H1 (cell line): Measurements from ENCODE around the gene GUCY2C. TPM values are rescaled to one million over a fixed set of nuclear protein-coding genes. Genes with fewer than 3 reads are reported as not detected.

ENCODE experiments used
- CTCF ChIA-PET: fragments of 300-600 bp; sonication (Branson Sonifier 250); formaldehyde crosslinking; loops from one replicate; lab custom pipeline; 2021; ENCODE audit not compliant: partially characterized antibody; lab: Charles Lee
- POLR2A ChIA-PET: fragments of 300-600 bp; sonication (Branson Sonifier 250); formaldehyde crosslinking; loops from one replicate; lab custom pipeline; 2021; ENCODE audit warnings: inconsistent platforms; ENCODE audit not compliant: partially characterized antibody; lab: Charles Lee
- DNase-seq, 2 experiments: peaks; one replicate each; pipeline versions ENCODE4 v3.0.0 to v3.0.0-alpha.2; 2010 to 2022; ENCODE audit warnings: low spot score in 2 of 2, low read depth in 1 of 2, mixed read lengths in 1 of 2
- FAIRE-seq: peaks from 2 replicates; lab custom pipeline; 2011; peaks lifted over from hg19 to GRCh38; lab: Jason Lieb, UNC
- H2AFZ ChIP-seq: 2 replicates; pipeline ENCODE4 v1.8.1; 2012; ENCODE audit warnings: low read length, inconsistent platforms
- H2AK5ac ChIP-seq: 2 replicates; pipeline ENCODE4 v1.6.1; 2013; ENCODE audit warnings: low read depth, low read length
- H2BK120ac ChIP-seq: replicated peaks from 2 replicates; pipeline ENCODE3; 2013; ENCODE audit warnings: low read depth, low read length, inconsistent platforms
- H2BK12ac ChIP-seq: 2 replicates; pipeline ENCODE4 v1.6.1; 2013; ENCODE audit warnings: low read depth, low read length
- H2BK15ac ChIP-seq: 2 replicates; pipeline ENCODE4 v1.6.1; 2013; ENCODE audit warnings: low read length
- H2BK20ac ChIP-seq: 2 replicates; pipeline ENCODE4 v1.6.1; 2013; ENCODE audit warnings: low read length
- H2BK5ac ChIP-seq: 2 replicates; pipeline ENCODE4 v1.6.1; 2013; ENCODE audit warnings: low read depth, low read length
- H3K14ac ChIP-seq: 2 replicates; pipeline ENCODE4 v1.6.1; 2013; ENCODE audit warnings: inconsistent platforms; ENCODE audit not compliant: insufficient read length
- H3K18ac ChIP-seq: 2 replicates; pipeline ENCODE4 v1.6.1; 2013; ENCODE audit warnings: low read length; ENCODE audit errors: extremely low read depth
- H3K23ac ChIP-seq: 2 replicates; pipeline ENCODE4 v1.6.1; 2013; ENCODE audit warnings: inconsistent platforms; ENCODE audit not compliant: insufficient read length
- H3K23me2 ChIP-seq: 2 replicates; pipeline ENCODE4 v1.6.1; 2013; ENCODE audit warnings: low read depth, low read length
- H3K27ac ChIP-seq: 2 replicates; pipeline ENCODE4 v1.6.1; 2011; ENCODE audit warnings: low read depth, low read length, inconsistent platforms
- H3K27me3 ChIP-seq, 4 experiments: replicated peaks in 1 of 4; 1 replicate in 1 of 4; 2 replicates in 3 of 4; pipeline versions ENCODE4 v1.6.1 to v1.8.1; 2011 to 2013; ENCODE audit warnings: low read length in 3 of 4, mild to moderate bottlenecking in 3 of 4, inconsistent platforms in 2 of 4, mixed read lengths in 2 of 4, moderate library complexity in 1 of 4; ENCODE audit not compliant: control insufficient read depth in 3 of 4, insufficient read depth in 3 of 4; ENCODE audit errors: extremely low read depth in 1 of 4
- H3K36me3 ChIP-seq, 4 experiments: 2 replicates each; pipeline versions ENCODE4 v1.6.1 to v1.8.1; 2011 to 2013; ENCODE audit warnings: mild to moderate bottlenecking in 4 of 4, low read length in 3 of 4, moderate library complexity in 2 of 4, control low read depth in 1 of 4, inconsistent platforms in 1 of 4; ENCODE audit not compliant: insufficient read depth in 4 of 4, control insufficient read depth in 2 of 4
- H3K4ac ChIP-seq: replicated peaks from 2 replicates; pipeline ENCODE3; 2013; ENCODE audit warnings: low read length, low read depth, mixed read lengths, inconsistent platforms; ENCODE audit not compliant: insufficient read length
- H3K4me1 ChIP-seq, 4 experiments: replicated peaks in 1 of 4; 1 replicate in 1 of 4; 2 replicates in 3 of 4; pipeline versions ENCODE4 v1.6.1 to v1.8.1; 2011 to 2013; ENCODE audit warnings: low read length in 3 of 4, inconsistent platforms in 2 of 4, mixed read lengths in 1 of 4; ENCODE audit not compliant: insufficient read depth in 4 of 4, control insufficient read depth in 3 of 4
- H3K4me2 ChIP-seq, 2 experiments: 2 replicates each; pipeline versions ENCODE4 v1.6.1 to v1.8.1; 2011 to 2013; ENCODE audit warnings: low read depth in 2 of 2, low read length in 2 of 2, control low read depth in 1 of 2, inconsistent platforms in 1 of 2, mild to moderate bottlenecking in 1 of 2; ENCODE audit not compliant: insufficient read depth in 1 of 2
- H3K4me3 ChIP-seq, 4 experiments: fragments of 200-600, 300-600 bp in 1 of 4; sonication (generic), shearing (Covaris generic), sonication (Bioruptor Twin) in 1 of 4; 2 replicates each; pipeline versions ENCODE4 v1.5.1 to v1.8.1; 2011 to 2016; ENCODE audit warnings: low read length in 4 of 4, low read depth in 3 of 4, control low read depth in 2 of 4, inconsistent platforms in 2 of 4, mild to moderate bottlenecking in 2 of 4, mixed read lengths in 1 of 4, moderate library complexity in 1 of 4; ENCODE audit not compliant: insufficient read depth in 2 of 4; ENCODE audit errors: extremely low read depth in 1 of 4
- H3K56ac ChIP-seq: replicated peaks from 2 replicates; pipeline ENCODE3; 2013; ENCODE audit warnings: low read depth, mild to moderate bottlenecking, mixed read lengths, low read length, inconsistent platforms; ENCODE audit not compliant: insufficient read length
- H3K79me1 ChIP-seq: 2 replicates; pipeline ENCODE4 v1.6.1; 2013; ENCODE audit warnings: low read depth, low read length, control low read depth
- H3K79me2 ChIP-seq, 2 experiments: 2 replicates each; pipeline versions ENCODE4 v1.6.1 to v1.8.1; 2012 to 2013; ENCODE audit warnings: low read length in 2 of 2, mild to moderate bottlenecking in 2 of 2, inconsistent platforms in 1 of 2; ENCODE audit not compliant: insufficient read depth in 2 of 2, control insufficient read depth in 1 of 2
- H3K9ac ChIP-seq, 4 experiments: replicated peaks in 1 of 4; 1 replicate in 1 of 4; 2 replicates in 3 of 4; pipeline versions ENCODE4 v1.6.1 to v1.8.1; 2011 to 2013; ENCODE audit warnings: low read depth in 3 of 4, low read length in 3 of 4, control low read depth in 2 of 4, mild to moderate bottlenecking in 2 of 4, moderate library complexity in 2 of 4, inconsistent platforms in 1 of 4; ENCODE audit errors: extremely low read depth in 1 of 4
- H3K9me3 ChIP-seq, 2 experiments: 2 replicates each; pipeline versions ENCODE4 v1.6.1 to v1.8.1; 2012 to 2013; ENCODE audit warnings: mild to moderate bottlenecking in 2 of 2, moderate library complexity in 2 of 2, control low read depth in 1 of 2, inconsistent platforms in 1 of 2, low read depth in 1 of 2, low read length in 1 of 2, mixed read lengths in 1 of 2; ENCODE audit not compliant: insufficient read depth in 2 of 2
- H4K20me1 ChIP-seq, 2 experiments: replicated peaks in 1 of 2; 2 replicates each; pipeline versions ENCODE3 to v1.8.1; 2011 to 2013; ENCODE audit warnings: inconsistent platforms in 2 of 2, low read length in 2 of 2, mild to moderate bottlenecking in 1 of 2; ENCODE audit not compliant: insufficient read depth in 2 of 2, control insufficient read depth in 1 of 2
- H4K5ac ChIP-seq: 2 replicates; pipeline ENCODE4 v1.6.1; 2013; ENCODE audit warnings: low read length, low read depth, mixed read lengths, inconsistent platforms; ENCODE audit not compliant: insufficient read length
- H4K8ac ChIP-seq: 2 replicates; pipeline ENCODE4 v1.8.0; 2013; ENCODE audit warnings: mild to moderate bottlenecking, moderate library complexity, low read length, inconsistent platforms; ENCODE audit not compliant: insufficient read depth; ENCODE audit errors: extremely low read depth
- H4K91ac ChIP-seq: replicated peaks from 2 replicates; pipeline ENCODE3; 2013; ENCODE audit warnings: low read length, mixed read lengths, inconsistent platforms; ENCODE audit not compliant: insufficient read length
- GABPA ChIP-seq: IDR thresholded peaks from 2 replicates; pipeline ENCODE4 v1.6.1; 2011; ENCODE audit warnings: mild to moderate bottlenecking, low read length, moderate library complexity, borderline replicate concordance; ENCODE audit not compliant: insufficient read depth
- GTF2F1 ChIP-seq: IDR thresholded peaks from 2 replicates; pipeline ENCODE4 v1.6.1; 2012; ENCODE audit warnings: low read depth, low read length, improper control_type of control experiment, borderline replicate concordance
- NANOG ChIP-seq: IDR thresholded peaks from 2 replicates; pipeline ENCODE4 v1.6.1; 2011; ENCODE audit warnings: low read length, low read depth, mild to moderate bottlenecking, inconsistent platforms; ENCODE audit not compliant: insufficient read depth, poor library complexity, severe bottlenecking
- POU5F1 ChIP-seq: IDR thresholded peaks from 2 replicates; pipeline ENCODE4 v1.6.1; 2011; ENCODE audit warnings: low read depth, mild to moderate bottlenecking, low read length, moderate library complexity
- RNF2 ChIP-seq: fragments of 200-900, 300-1000 bp; sonication (generic); IDR thresholded peaks from 2 replicates; pipeline ENCODE4 v1.7.1; 2016; ENCODE audit warnings: borderline replicate concordance, low read depth, mild to moderate bottlenecking, antibody characterized with exemption, low read length; ENCODE audit not compliant: poor library complexity, severe bottlenecking; ENCODE audit errors: missing control alignments
- SAP30 ChIP-seq: fragments of 300-600 bp; sonication (generic); IDR thresholded peaks from 2 replicates; pipeline ENCODE4 v1.7.1; 2012; ENCODE audit warnings: low read length, moderate library complexity, mild to moderate bottlenecking, inconsistent platforms; ENCODE audit not compliant: insufficient read depth, insufficient replicate concordance
- SIN3A ChIP-seq, 2 experiments: IDR thresholded peaks in 1 of 2; conservative IDR thresholded peaks in 1 of 2; 2 replicates each; pipeline ENCODE4 v1.6.1; 2011 to 2012; ENCODE audit warnings: low read length in 2 of 2, improper control_type of control experiment in 1 of 2, low read depth in 1 of 2, mild to moderate bottlenecking in 1 of 2
- SRF ChIP-seq: IDR thresholded peaks from 2 replicates; pipeline ENCODE4 v1.6.1; 2011; ENCODE audit warnings: mild to moderate bottlenecking, low read depth, low read length, moderate library complexity
- TBP ChIP-seq: IDR thresholded peaks from 2 replicates; pipeline ENCODE4 v1.6.1; 2011; ENCODE audit warnings: low read depth, low read length, improper control_type of control experiment
- YY1 ChIP-seq: IDR thresholded peaks from 2 replicates; pipeline ENCODE4 v1.6.1; 2011; ENCODE audit warnings: low read depth, mild to moderate bottlenecking, low read length
- WGBS, 2 experiments: shearing (Covaris generic) in 1 of 2; methylation state at CpG; one replicate each; pipeline versions ENCODE4 v1.1.6 to v1.1.7; 2013 to 2015; ENCODE audit warnings: low lambda C conversion rate in 2 of 2, mixed read lengths in 2 of 2, inconsistent platforms in 1 of 2, low coverage in 1 of 2, missing lambda C conversion rate in 1 of 2; ENCODE audit not compliant: insufficient replicate concordance in 2 of 2, insufficient coverage in 1 of 2, insufficient read length in 1 of 2; ENCODE audit errors: extremely low coverage in 1 of 2, missing lambda C conversion rate in 1 of 2; 5-methylcytosine and 5-hydroxymethylcytosine counted together
- polyA plus RNA-seq, 7 experiments: library from polyadenylated mRNA; depleted of rRNA in 3 of 7; stranded (reverse) in 5 of 7; unstranded in 2 of 7; fragments of >200 nt in 5 of 7; fragments of 200-250 nt in 2 of 7; gene quantifications; 1 replicate in 5 of 7; 2 replicates in 1 of 7; 4 replicates in 1 of 7; pipeline versions ENCODE4 v1.2.1 to v1.2.3, GENCODE V29; 2011 to 2013; ENCODE audit warnings: missing spikeins in 2 of 7, mixed read lengths in 2 of 7
- total RNA-seq: library from RNA; stranded (reverse); fragmentation: NEBNext Ultra II Directional; extraction: Animal tissue kit (Norgen Biotek cat#: 25700); gene quantifications from 2 replicates; pipeline ENCODE4 v1.2.1, GENCODE V29; 2021

The GUCY2C gene
- total and polyA plus RNA-seq, 2 of the 8 experiments (the other 6 are each of a cell fraction or from before 2014, with no cell fraction given): 1.9 to 3.2 TPM

DNA sequence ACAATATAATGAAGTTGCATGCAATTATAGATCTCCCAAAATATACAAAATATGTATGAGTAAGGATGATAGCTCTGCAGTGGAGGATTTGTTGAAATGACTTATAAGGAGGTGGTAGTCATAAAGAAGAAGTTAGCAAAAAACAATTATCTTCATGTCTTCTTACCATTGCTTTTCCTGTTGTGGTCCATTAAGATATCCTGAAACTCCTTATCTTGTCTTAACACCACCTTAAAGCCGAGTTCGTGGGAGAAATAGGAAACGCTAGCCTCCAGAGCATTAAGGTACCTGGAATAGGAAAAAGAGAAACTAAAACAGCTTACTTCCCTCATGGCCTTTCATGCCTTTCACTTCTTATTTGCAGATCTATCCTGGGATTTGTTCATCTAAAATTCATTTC is 15.2 kb downstream of the GUCY2C start:
- Histone ChIP-seq H2BK120ac (no peak overlapping the region), H3K4me3 (no peak overlapping the region), H3K27ac (no peak overlapping the region), H2BK15ac (no peak overlapping the region), H2BK5ac (no peak overlapping the region), H3K79me1 (no peaks in the 10 kb centered on the region), H4K5ac (no peak overlapping the region), H3K23me2 (no peaks in the 10 kb centered on the region), H3K56ac (no peak overlapping the region), H4K8ac (no peak overlapping the region), H3K9me3 (no peaks in the 10 kb centered on the region), H2BK12ac (no peak overlapping the region), H4K20me1 (no peaks in the 10 kb centered on the region), H3K18ac (no peak overlapping the region), H3K79me2 (no peaks in the 10 kb centered on the region), H3K14ac (no peak overlapping the region), H3K23ac (no peak overlapping the region), H3K9ac (no peak overlapping the region), H3K4ac (no peak overlapping the region), H3K4me2 (no peak overlapping the region), H2AFZ (no peak overlapping the region), H3K4me1 (no peaks in the 10 kb centered on the region), H4K91ac (no peak overlapping the region), H2BK20ac (no peak overlapping the region), H2AK5ac (no peak overlapping the region), H3K27me3 (peaks cover 2 to 19% (median 5%) of the 10 kb centered on the region in 4 experiments; a peak in 5 of 7 replicates), H3K36me3 (no peaks in the 10 kb centered on the region; a peak in 1 of 8 replicates)
- TF ChIP-seq RNF2 (no peak), SRF (no peak), GTF2F1 (no peak), GABPA (no peak), POU5F1 (no peak), SIN3A (conservative IDR thresholded peaks at IDR 0.05 in 1 of 2, IDR thresholded peaks at IDR 0.05 in 1 of 2; ENCODE audit: low read depth in 1 of 2, low read length in 2 of 2) (no peak), TBP (no peak), NANOG (no peak), YY1 (no peak), SAP30 (no peak)
- WGBS, 2 experiments: 91% methylated on average over 3 of the region's 3 CpGs; no CpG with 5 or more reads in 1 of the 2 experiments
- FAIRE-seq (no peak), DNase-seq (no peak)
- ChIA-PET POLR2A (interaction anchor here (1.0 to 10.4 kb wide), 3 partner anchors 14 to 113 kb away, joined by 3 to 120 read pairs (median 3); partner anchors contain the start of gene GUCY2C), CTCF (interaction anchor here (0.9 kb wide), 1 partner anchor 35 kb away, joined by 3 read pairs; no protein-coding TSS in a partner anchor)
